HepG2 (cell line): ENCODE measurements around the gene C1orf50. TPM values are rescaled to one million over a fixed set of nuclear protein-coding genes. Genes with fewer than 3 reads are reported as not detected.

Experiments
- BORCS8-MEF2B ChIP-seq: sonication (generic); formaldehyde crosslinking; IDR thresholded peaks from 2 replicates; pipeline ENCODE4 v1.8.0; 2022; ENCODE audit warnings: mild to moderate bottlenecking, missing genetic modification reagents
- FOXA3 ChIP-seq: IDR thresholded peaks from 2 replicates; pipeline ENCODE4 v1.6.1; 2016; ENCODE audit warnings: missing genetic modification reagents, missing compliant biosample characterization
- HNRNPH1 ChIP-seq: fragments of 200-400 bp; formaldehyde crosslinking; optimal IDR thresholded peaks from 2 replicates; pipeline ENCODE3; 2017; ENCODE audit warnings: mild to moderate bottlenecking, low read depth, low read length
- HOXA7 ChIP-seq: sonication (generic); formaldehyde crosslinking; IDR thresholded peaks from 2 replicates; pipeline ENCODE4 v1.8.1; 2022; ENCODE audit warnings: mild to moderate bottlenecking, missing genetic modification reagents, moderate library complexity
- KMT2A ChIP-seq: sonication (generic); formaldehyde crosslinking; IDR thresholded peaks from 2 replicates; pipeline ENCODE4 v1.4.0; 2020; ENCODE audit warnings: missing genetic modification reagents
- MLLT10 ChIP-seq: sonication (generic); formaldehyde crosslinking; IDR thresholded peaks from 2 replicates; pipeline ENCODE4 v1.4.0; 2020; ENCODE audit warnings: missing genetic modification reagents
- NCOA2 ChIP-seq: sonication (generic); formaldehyde crosslinking; IDR thresholded peaks from 2 replicates; pipeline ENCODE4 v1.8.0; 2022; ENCODE audit warnings: inconsistent platforms
- NFATC3 ChIP-seq: sonication (generic); formaldehyde crosslinking; IDR thresholded peaks from 2 replicates; pipeline ENCODE4 v1.5.1; 2020; ENCODE audit warnings: mild to moderate bottlenecking, missing genetic modification reagents
- NR2F2 ChIP-seq: IDR thresholded peaks from 2 replicates; pipeline ENCODE4 v1.6.1; 2012; ENCODE audit warnings: low read depth, inconsistent platforms, borderline replicate concordance
- SP2 ChIP-seq: sonication (generic); formaldehyde crosslinking; IDR thresholded peaks from 2 replicates; pipeline ENCODE4 v1.5.1; 2020; ENCODE audit warnings: mild to moderate bottlenecking, missing genetic modification reagents
- TSC22D2 ChIP-seq: sonication (generic); formaldehyde crosslinking; IDR thresholded peaks from 2 replicates; pipeline ENCODE4 v1.5.1; 2020; ENCODE audit warnings: missing genetic modification reagents, mild to moderate bottlenecking, borderline replicate concordance
- XBP1 ChIP-seq: sonication (generic); formaldehyde crosslinking; IDR thresholded peaks from 2 replicates; pipeline ENCODE4 v1.5.0; 2020; ENCODE audit warnings: missing genetic modification reagents
- ZNF431 ChIP-seq: sonication (generic); formaldehyde crosslinking; IDR thresholded peaks from 2 replicates; pipeline ENCODE4 v1.9.0; 2022; ENCODE audit warnings: missing genetic modification reagents, low read depth, mild to moderate bottlenecking, borderline replicate concordance
- ZNF737 ChIP-seq: sonication (generic); formaldehyde crosslinking; IDR thresholded peaks from 2 replicates; pipeline ENCODE4 v1.5.0; 2020; ENCODE audit warnings: missing genetic modification reagents, mild to moderate bottlenecking, borderline replicate concordance
- ZNF781 ChIP-seq: sonication (generic); formaldehyde crosslinking; IDR thresholded peaks from 2 replicates; pipeline ENCODE4 v1.5.1; 2020; ENCODE audit warnings: borderline replicate concordance, mild to moderate bottlenecking, missing genetic modification reagents; ENCODE audit errors: not compliant biosample characterization
- ZNF878 ChIP-seq: sonication (generic); formaldehyde crosslinking; IDR thresholded peaks from 2 replicates; pipeline ENCODE4 v1.8.1; 2023; ENCODE audit warnings: mild to moderate bottlenecking, missing genetic modification reagents, moderate library complexity
- ZSCAN12 ChIP-seq: sonication (generic); formaldehyde crosslinking; IDR thresholded peaks from 2 replicates; pipeline ENCODE4 v1.9.0; 2021; ENCODE audit warnings: mild to moderate bottlenecking, missing genetic modification reagents
- polyA plus RNA-seq, 8 experiments: library from polyadenylated mRNA; depleted of rRNA in 3 of 8; stranded (reverse) in 7 of 8; unstranded in 1 of 8; fragments of >200 nt; fragmentation: Illumina TruSeq in 4 of 8; extraction: Trizol in 4 of 8; gene quantifications; 2 replicates each; pipeline versions ENCODE4 v1.2.1 to v1.2.3, GENCODE V29; 2011 to 2016; ENCODE audit warnings: low read depth in 4 of 8, missing spikeins in 1 of 8, mixed read lengths in 1 of 8; ENCODE audit not compliant: insufficient read depth in 1 of 8
- total RNA-seq, 5 experiments: library from RNA; depleted of rRNA; stranded (reverse); fragments of >200 nt; fragmentation: Illumina TruSeq; extraction: Trizol; gene quantifications; 2 replicates each; pipeline ENCODE4 v1.2.3, GENCODE V29; 2016; ENCODE audit warnings: low read depth in 1 of 5
- TF ChIP-seq, protein P1 (sequence below): sonication (generic); formaldehyde crosslinking; IDR thresholded peaks from 2 replicates; pipeline ENCODE4 v1.5.0; 2020; ENCODE audit warnings: mild to moderate bottlenecking, missing genetic modification reagents
- TF ChIP-seq, protein P2 (sequence below): sonication (generic); formaldehyde crosslinking; IDR thresholded peaks from 2 replicates; pipeline ENCODE4 v1.4.0; 2020; ENCODE audit warnings: mild to moderate bottlenecking, missing genetic modification reagents
- TF ChIP-seq, protein P3 (sequence below): sonication (generic); formaldehyde crosslinking; IDR thresholded peaks from 2 replicates; pipeline ENCODE4 v1.4.0; 2020; ENCODE audit warnings: missing genetic modification reagents
- TF ChIP-seq, protein P4 (sequence below): sonication (generic); formaldehyde crosslinking; IDR thresholded peaks from 2 replicates; pipeline ENCODE4 v1.8.0; 2022; ENCODE audit warnings: missing genetic modification reagents, mild to moderate bottlenecking, moderate library complexity, borderline replicate concordance
- TF ChIP-seq, protein P5 (sequence below): sonication (generic); formaldehyde crosslinking; IDR thresholded peaks from 2 replicates; pipeline ENCODE4 v1.4.0; 2020; ENCODE audit warnings: mild to moderate bottlenecking, missing genetic modification reagents

C1orf50 gene
- total and polyA plus RNA-seq, 2 of the 13 experiments (the other 11 are each of a cell fraction or from before 2014, with no cell fraction given) = 4.3 to 4.8 TPM

DNA sequence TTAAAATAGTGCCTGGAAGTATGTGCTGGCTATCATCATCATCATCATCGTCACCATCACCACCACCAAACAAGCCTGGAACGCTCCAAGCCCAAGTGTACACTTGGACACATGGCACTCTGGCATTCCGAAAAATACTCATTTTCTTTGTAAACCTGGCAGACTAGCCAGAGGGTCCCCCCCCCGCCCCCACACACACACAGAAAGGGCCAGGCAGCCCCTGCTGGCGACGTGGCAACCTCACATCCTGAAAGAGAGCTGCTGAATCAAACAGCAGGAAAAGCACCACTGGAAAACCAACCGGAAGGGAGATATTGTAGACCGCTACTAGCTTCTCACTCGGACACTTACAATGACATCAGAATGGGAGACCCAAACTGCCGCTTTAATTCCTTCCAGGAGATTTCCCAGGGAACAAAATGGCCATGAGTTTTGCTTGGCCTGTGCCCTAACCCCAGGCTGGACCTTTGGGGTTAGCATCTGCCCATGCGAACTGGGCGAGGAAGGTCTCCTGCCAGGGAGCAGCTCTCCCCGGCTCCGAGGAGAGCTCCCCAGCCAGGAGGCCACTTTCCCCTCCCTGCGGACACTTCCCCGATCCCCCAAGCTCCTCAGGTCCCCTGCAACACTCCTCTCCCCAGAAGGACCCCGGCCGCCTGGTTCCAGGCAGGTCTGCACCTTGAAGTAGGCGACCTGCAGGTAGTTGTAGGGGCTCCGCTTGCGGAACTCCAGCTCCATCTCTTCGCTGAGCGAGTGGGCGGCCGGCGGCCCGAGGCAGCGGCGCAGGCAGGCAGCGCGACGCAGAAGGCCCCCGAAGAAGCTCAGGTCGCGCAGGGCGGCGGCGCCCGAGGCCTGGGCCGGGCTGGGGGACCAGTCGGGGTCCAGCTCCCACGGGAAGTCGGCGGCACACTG lies 963 bp upstream of the C1orf50 start (continued):
- TF ChIP-seq ZNF737 (CRISPR knock-in tag) = 0 out of 2 replicates have a peak, but pooled peaks have one; percentile 68
- TF ChIP-seq MLLT10 = no peak
- no peak for TF ChIP-seq ZSCAN12 (CRISPR knock-in tag)
- TF ChIP-seq NR2F2 = no peak
- TF ChIP-seq ZNF878 = peak; percentile 78; the same call in 1 of the 2 replicates
- TF ChIP-seq, protein P1, sequence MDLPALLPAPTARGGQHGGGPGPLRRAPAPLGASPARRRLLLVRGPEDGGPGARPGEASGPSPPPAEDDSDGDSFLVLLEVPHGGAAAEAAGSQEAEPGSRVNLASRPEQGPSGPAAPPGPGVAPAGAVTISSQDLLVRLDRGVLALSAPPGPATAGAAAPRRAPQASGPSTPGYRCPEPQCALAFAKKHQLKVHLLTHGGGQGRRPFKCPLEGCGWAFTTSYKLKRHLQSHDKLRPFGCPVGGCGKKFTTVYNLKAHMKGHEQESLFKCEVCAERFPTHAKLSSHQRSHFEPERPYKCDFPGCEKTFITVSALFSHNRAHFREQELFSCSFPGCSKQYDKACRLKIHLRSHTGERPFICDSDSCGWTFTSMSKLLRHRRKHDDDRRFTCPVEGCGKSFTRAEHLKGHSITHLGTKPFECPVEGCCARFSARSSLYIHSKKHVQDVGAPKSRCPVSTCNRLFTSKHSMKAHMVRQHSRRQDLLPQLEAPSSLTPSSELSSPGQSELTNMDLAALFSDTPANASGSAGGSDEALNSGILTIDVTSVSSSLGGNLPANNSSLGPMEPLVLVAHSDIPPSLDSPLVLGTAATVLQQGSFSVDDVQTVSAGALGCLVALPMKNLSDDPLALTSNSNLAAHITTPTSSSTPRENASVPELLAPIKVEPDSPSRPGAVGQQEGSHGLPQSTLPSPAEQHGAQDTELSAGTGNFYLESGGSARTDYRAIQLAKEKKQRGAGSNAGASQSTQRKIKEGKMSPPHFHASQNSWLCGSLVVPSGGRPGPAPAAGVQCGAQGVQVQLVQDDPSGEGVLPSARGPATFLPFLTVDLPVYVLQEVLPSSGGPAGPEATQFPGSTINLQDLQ = peak; percentile 73; the same call in 1 of the 2 replicates
- TF ChIP-seq, protein P2, sequence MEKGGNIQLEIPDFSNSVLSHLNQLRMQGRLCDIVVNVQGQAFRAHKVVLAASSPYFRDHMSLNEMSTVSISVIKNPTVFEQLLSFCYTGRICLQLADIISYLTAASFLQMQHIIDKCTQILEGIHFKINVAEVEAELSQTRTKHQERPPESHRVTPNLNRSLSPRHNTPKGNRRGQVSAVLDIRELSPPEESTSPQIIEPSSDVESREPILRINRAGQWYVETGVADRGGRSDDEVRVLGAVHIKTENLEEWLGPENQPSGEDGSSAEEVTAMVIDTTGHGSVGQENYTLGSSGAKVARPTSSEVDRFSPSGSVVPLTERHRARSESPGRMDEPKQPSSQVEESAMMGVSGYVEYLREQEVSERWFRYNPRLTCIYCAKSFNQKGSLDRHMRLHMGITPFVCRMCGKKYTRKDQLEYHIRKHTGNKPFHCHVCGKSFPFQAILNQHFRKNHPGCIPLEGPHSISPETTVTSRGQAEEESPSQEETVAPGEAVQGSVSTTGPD (CRISPR knock-in tag) = peak; percentile 17; the same call in 1 of the 2 replicates
- no peak for TF ChIP-seq TSC22D2 (CRISPR knock-in tag)
- TF ChIP-seq BORCS8-MEF2B (CRISPR knock-in tag) = 0 out of 2 replicates have a peak, but pooled peaks have one; percentile 38
- no peak for TF ChIP-seq SP2 (CRISPR knock-in tag)
- no peak for TF ChIP-seq HOXA7 (CRISPR knock-in tag)
- TF ChIP-seq, protein P3, sequence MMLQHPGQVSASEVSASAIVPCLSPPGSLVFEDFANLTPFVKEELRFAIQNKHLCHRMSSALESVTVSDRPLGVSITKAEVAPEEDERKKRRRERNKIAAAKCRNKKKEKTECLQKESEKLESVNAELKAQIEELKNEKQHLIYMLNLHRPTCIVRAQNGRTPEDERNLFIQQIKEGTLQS (CRISPR knock-in tag) = no peak
- 0 out of 2 replicates have a peak, but pooled peaks have one; percentile 37 for TF ChIP-seq KMT2A (CRISPR knock-in tag)
- TF ChIP-seq ZNF431 (CRISPR knock-in tag) = no peak
- no peak for TF ChIP-seq XBP1 (CRISPR knock-in tag)
- no peak for TF ChIP-seq NFATC3 (CRISPR knock-in tag)
- no peak for TF ChIP-seq NCOA2 (CRISPR knock-in tag)
- TF ChIP-seq FOXA3 (CRISPR knock-in tag) = peak; percentile 37; the same call in 1 of the 2 replicates
- TF ChIP-seq ZNF781 (CRISPR knock-in tag) = peak; percentile 47
- TF ChIP-seq, protein P4, sequence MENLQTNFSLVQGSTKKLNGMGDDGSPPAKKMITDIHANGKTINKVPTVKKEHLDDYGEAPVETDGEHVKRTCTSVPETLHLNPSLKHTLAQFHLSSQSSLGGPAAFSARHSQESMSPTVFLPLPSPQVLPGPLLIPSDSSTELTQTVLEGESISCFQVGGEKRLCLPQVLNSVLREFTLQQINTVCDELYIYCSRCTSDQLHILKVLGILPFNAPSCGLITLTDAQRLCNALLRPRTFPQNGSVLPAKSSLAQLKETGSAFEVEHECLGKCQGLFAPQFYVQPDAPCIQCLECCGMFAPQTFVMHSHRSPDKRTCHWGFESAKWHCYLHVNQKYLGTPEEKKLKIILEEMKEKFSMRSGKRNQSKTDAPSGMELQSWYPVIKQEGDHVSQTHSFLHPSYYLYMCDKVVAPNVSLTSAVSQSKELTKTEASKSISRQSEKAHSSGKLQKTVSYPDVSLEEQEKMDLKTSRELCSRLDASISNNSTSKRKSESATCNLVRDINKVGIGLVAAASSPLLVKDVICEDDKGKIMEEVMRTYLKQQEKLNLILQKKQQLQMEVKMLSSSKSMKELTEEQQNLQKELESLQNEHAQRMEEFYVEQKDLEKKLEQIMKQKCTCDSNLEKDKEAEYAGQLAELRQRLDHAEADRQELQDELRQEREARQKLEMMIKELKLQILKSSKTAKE (CRISPR knock-in tag) = no peak
- no peak for TF ChIP-seq HNRNPH1
- TF ChIP-seq, protein P5, sequence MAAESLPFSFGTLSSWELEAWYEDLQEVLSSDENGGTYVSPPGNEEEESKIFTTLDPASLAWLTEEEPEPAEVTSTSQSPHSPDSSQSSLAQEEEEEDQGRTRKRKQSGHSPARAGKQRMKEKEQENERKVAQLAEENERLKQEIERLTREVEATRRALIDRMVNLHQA (CRISPR knock-in tag) = no peak
